Renal cortical epithelial cell (primary cell): ENCODE measurements around the gene FYCO1. TPM values are rescaled to one million over a fixed set of nuclear protein-coding genes. Genes with fewer than 3 reads are reported as not detected.
"Not testable (repeated sequence)": the region's sequence is repeated elsewhere in the genome, so short reads cannot be mapped to it uniquely, and the experiment has no call there.

Experiments used
- DNase-seq: peaks from one replicate; pipeline ENCODE4 v3.0.0-alpha.2; 2011; ENCODE audit warnings: low read depth
- total RNA-seq: library from RNA; depleted of rRNA; stranded (reverse); fragments of >200 nt; gene quantifications from 2 replicates; pipeline ENCODE4 v1.2.3, GENCODE V29; 2014

The FYCO1 gene
- total RNA-seq: 11.1 and 46.2 TPM in 2 replicates

GRCh38 chr3:45995236-45996192 is at the start of gene FYCO1:
Gene FYCO1, minus strand, starts transcription at chr3:45995824. Its CDS starts 10,914 bp downstream, at chr3:45984910.
- DNase-seq: peak; percentile 74

DNA sequence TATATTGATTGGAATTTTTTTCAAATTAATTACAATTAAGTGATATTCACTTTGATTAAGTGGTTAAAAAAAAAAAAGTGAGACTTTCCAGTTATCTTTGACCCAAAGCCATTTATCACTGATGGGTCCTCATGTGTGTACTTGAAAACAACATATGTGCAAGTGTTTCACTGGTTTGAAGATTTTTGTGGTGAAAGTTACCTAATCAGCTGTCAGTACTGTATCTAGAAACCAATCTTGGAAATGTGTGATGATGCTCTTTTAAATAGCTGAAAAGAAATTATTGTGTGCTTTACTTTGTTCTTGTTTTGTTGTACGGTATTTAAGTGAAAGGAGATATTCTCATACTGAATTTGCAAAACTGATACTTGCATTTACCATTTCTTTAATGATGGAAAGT is 43.3 kb upstream of the FYCO1 start:
- DNase-seq: no peak

DNA sequence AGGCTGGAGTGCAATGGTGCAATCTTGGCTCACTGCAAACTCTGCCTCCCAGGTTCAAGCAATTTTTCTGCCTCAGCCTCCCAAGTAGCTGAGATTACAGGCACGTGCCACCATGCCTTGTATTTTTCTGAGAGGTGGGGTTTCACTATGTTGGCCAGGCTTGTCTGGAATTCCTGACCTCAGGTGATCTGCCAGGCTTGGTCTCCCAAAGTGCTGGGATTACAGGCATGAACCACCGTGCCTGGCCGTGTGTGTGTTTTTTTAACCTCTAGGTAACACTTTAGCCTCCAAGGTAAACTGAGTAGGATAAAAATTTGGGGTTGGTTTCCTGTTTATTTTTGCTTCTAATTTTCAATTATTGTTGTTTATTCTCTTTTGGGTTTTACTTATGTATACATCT is 42.4 kb upstream of the FYCO1 start:
- DNase-seq: not testable (repeated sequence)

GRCh38 chr3:46036191-46036590 is 40.6 kb upstream of the FYCO1 start:
- no peak for DNase-seq

DNA sequence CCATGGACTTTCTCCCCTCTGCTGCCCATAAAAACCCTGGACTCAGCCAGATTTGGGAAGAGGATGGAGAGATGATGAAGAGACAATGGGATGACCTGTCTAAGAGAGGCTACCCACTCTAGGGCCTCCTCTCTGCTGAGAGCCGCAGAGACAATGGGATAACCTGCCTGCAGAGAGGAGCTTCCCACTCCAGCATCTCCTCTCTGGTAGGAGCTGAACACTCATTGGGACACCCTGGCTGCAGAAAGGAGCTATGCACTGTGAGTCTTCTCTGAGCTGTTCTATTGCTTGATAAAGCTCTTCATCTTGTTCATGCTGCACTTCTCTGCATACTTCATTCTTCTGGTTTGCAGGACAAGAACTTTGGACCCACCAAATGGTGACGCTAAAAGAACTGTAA is 36.1 kb upstream of the FYCO1 start:
- DNase-seq: no peak

GRCh38 chr3:46031269-46031668 is 35.6 kb upstream of the FYCO1 start:
- DNase-seq: no peak

DNA sequence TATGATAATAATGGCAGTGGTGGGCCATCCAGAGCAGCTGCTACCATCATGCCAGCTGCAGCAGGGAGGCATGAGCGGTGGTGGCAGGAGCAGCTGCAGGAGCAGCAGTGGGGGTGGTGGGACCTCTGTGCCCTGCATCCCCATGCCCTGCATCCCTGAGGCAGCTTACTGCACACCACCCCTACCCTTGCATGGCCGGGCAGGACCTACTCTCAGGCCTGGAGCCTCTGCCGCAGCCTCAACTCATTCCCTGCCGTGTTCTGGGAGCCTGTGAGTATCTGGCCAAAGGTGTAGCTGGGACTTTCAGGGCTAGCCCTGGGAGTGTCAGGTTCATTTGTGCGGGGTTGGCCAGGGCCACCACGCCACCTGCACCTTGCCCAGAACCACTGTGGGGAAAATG is 35.0 kb upstream of the FYCO1 start:
- no peak for DNase-seq

- DNase-seq: no peak
Observed at GRCh38 chr3:46029953-46030543, 34.4 kb upstream of the FYCO1 start.

- DNase-seq: no peak
Observed at GRCh38 chr3:46027736-46028397, 32.2 kb upstream of the FYCO1 start.

DNA sequence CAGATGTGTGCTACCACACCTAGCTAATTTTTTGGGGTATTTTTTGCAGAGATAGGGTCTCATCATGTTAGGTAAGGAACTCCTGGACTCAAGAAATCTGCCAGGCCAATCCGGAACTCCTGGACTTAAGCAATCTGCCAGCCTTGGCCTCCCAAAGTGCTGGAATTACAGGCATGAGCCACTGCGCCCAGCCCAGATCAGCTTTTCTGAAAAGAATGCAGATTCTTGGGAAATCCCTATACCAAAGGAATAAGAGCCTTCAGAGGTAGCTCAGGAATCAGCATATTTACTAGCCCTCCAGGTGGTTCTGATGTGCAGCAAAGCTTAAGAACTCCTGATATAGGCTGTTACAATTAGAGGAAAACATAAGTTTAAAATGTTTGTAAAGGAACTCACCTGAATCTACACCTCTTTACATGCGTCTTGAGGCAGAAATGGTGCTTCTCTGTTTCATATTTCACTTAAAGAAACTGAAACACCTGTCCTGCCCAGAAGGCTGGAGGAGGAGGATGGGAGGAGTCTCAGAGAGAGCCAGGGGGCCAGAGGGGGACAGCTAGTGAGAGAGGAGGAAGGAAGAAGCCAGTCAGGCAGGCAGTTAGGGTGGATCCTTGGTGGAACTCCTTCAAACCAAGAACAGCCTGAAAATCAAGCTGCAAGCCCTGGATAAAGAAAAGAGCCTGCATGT is 31.5 kb upstream of the FYCO1 start, which contains the start of gene XCR1:
XCR1 (minus strand) TSS at position 463 of the 685 bp plus-strand sequence. CDS start 5,536 bp downstream, outside the sequence.
- DNase-seq: no peak

- no peak for DNase-seq
Observed at GRCh38 chr3:46025139-46025538, 29.5 kb upstream of the FYCO1 start.

DNA sequence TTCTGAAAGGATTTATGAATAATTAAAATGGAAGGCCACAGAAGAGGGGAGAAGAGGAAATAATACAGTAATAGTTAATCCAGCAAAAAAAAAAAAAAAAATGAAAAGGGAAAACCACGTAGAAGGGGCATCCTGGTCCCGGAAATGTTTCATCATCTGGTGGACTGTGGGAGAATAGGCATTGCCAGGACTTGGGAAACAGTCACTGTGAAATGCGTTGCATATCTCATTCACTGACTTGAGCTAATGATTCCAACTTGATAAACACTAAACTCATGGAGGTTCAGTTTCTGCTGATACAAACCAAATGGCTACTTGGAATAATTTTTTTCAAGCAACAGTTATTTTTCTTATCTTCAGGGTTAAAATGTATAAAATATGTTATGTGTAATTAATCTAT is 28.5 kb upstream of the FYCO1 start:
- DNase-seq: no peak

DNA sequence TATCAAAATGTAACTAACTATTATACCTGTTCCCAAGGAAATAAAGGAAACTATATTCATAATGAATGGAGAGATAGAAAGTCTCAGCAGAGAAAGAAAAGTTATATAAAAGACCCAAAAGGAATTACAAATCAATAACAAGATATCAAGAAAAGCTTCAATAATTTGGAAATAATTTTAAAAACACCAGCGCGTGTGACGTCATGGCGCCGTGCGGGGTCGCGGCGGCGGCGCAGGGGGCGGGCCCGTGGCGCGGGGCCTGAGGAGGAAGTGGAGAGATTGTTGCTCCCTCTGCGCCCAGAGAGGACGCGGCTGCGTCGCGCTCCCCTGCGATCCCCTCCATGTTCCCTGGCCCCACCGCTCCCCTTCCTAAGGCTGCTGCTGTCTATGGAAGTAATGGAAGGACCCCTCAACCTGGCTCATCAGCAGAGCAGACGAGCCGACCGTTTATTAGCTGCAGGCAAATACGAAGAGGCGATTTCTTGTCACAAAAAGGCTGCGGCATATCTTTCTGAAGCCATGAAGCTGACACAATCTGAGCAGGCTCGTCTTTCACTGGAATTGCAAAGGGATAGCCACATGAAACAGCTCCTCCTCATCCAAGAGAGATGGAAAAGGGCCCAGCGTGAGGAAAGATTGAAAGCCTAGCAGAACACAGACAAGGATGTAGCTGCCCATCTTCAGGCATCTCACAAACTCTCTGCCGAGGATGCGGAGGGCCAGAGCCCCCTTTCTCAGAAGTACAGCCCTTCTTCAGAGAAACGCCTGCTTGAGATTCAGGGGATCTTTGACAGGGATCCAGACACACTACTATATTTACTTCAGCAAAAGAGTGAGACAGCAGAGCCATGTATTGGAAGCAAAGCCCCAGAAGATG is 27.5 kb upstream of the FYCO1 start:
- DNase-seq: no peak

- DNase-seq: no peak
Observed at GRCh38 chr3:46021516-46021915, 25.9 kb upstream of the FYCO1 start.

GRCh38 chr3:46020766-46021510 is 25.3 kb upstream of the FYCO1 start:
- DNase-seq: no peak

DNA sequence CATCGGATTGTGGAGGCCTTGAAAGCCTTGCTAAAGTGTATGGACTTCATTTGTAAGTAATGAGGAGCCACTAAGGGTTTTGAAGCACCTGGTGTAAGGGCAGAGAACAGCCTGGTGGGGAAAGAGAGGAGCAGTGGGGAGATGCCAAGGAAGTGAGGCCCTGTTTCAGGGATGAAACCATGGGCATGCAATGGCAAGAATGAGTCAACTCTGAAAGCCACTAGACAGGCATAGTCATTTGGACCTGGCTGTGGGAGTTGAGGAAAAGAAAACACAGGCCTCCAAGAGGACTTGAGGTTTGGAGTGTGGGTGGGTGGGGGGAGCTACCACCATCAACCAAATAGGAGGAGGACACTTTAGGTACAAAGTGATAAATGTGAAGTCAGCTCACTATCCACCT is 24.1 kb upstream of the FYCO1 start:
- DNase-seq: peak; percentile 11

- DNase-seq: peak; percentile 54
Observed at GRCh38 chr3:46017720-46018119, 22.1 kb upstream of the FYCO1 start.

- no peak for DNase-seq
Observed at GRCh38 chr3:46013316-46014094, 17.9 kb upstream of the FYCO1 start.

DNA sequence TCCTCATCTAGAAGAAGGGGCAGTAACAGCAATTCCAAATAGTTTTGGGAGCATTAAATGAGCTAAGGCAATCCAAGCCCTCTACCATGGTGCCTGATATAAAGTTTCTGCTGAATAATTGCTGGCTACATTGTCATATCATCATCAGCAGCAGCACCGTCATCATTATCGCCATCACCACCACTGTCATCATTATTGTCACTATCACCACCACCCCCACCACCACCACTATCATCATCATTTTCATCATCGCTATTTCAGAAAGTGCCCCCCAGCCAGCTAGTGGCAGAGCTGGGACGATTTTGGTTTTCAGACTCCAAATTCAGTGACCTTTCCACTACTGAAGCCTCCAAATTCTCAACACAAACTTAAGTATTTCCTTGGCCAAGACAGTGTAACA is 16.6 kb upstream of the FYCO1 start:
- no peak for DNase-seq
